Urinary bladder (tissue), 4 donors: ENCODE data around the gene FMNL2. TPM values are rescaled to one million over a fixed set of nuclear protein-coding genes. Genes with fewer than 3 reads are reported as not detected.

Experiments used
- DNase-seq: peaks from one replicate; pipeline ENCODE4 v3.0.0-alpha.2; 2015; ENCODE audit errors: extremely low spot score
- H3K27ac ChIP-seq: one replicate; pipeline ENCODE4 v1.5.1; 2013; ENCODE audit warnings: low read depth, mild to moderate bottlenecking, moderate library complexity
- H3K36me3 ChIP-seq: one replicate; pipeline ENCODE4 v1.6.1; 2013; ENCODE audit warnings: mild to moderate bottlenecking, moderate library complexity; ENCODE audit not compliant: insufficient read depth
- H3K4me1 ChIP-seq: one replicate; pipeline ENCODE4 v1.6.1; 2013; ENCODE audit warnings: mild to moderate bottlenecking, moderate library complexity; ENCODE audit not compliant: insufficient read depth
- H3K4me3 ChIP-seq: one replicate; pipeline ENCODE4 v1.5.1; 2013; ENCODE audit warnings: low read depth, low read length
- WGBS: extraction: QIAGEN DNeasy Blood & Tissue Kit; methylation state at CpG from one replicate; pipeline ENCODE4 v1.1.7; 2013; 5-methylcytosine and 5-hydroxymethylcytosine counted together
- polyA plus RNA-seq: library from polyadenylated mRNA; stranded (reverse); fragments of 200-250 nt; gene quantifications from one replicate; pipeline ENCODE4 v1.2.3, GENCODE V29; 2013
- total RNA-seq: library from RNA; depleted of rRNA; stranded (reverse); fragments of >200 nt; gene quantifications from one replicate; pipeline ENCODE4 v1.2.3, GENCODE V29; 2014
- donor health status: healthy with polysubstance abuse.
- donor health status: healthy.

FMNL2 gene
- total and polyA plus RNA-seq, 2 donors, result 27.7 to 77.6 TPM

GRCh38 chr2:152348388-152348787 is 13.4 kb downstream of the FMNL2 start:
- H3K36me3 ChIP-seq, result no peaks in the 10 kb centered on the region
- WGBS, result 49% methylated on average over 3 of the region's 3 CpGs
- no peaks in the 10 kb centered on the region for H3K4me1 ChIP-seq
- no peak overlapping the region for H3K27ac ChIP-seq
- no peak for DNase-seq
- H3K4me3 ChIP-seq, result no peak overlapping the region

- no peaks in the 10 kb centered on the region for H3K4me1 ChIP-seq
- no peak overlapping the region for H3K4me3 ChIP-seq
- WGBS, result 87% methylated on average over 1 of the region's 1 CpG
- no peak overlapping the region for H3K27ac ChIP-seq
- no peak for DNase-seq
- no peaks in the 10 kb centered on the region for H3K36me3 ChIP-seq
These were observed 14.4 kb downstream of the FMNL2 start for GRCh38 chr2:152349416-152349815.

GRCh38 chr2:152350155-152350679 is 15.2 kb downstream of the FMNL2 start:
- Histone ChIP-seq H3K4me3 (no peak overlapping the region), H3K36me3 (no peaks in the 10 kb centered on the region), H3K4me1 (no peaks in the 10 kb centered on the region), H3K27ac (no peak overlapping the region)
- WGBS, result 97% methylated on average over 5 of the region's 5 CpGs
- DNase-seq, result no peak

GRCh38 chr2:152352616-152353015 is 17.6 kb downstream of the FMNL2 start:
- Histone ChIP-seq H3K36me3 (no peaks in the 10 kb centered on the region), H3K27ac (no peak overlapping the region)
- DNase-seq, result no peak

GRCh38 chr2:152353364-152353763 is 18.4 kb downstream of the FMNL2 start:
- no peak for DNase-seq
- no peaks in the 10 kb centered on the region for H3K4me1 ChIP-seq
- no peak overlapping the region for H3K27ac ChIP-seq
- WGBS, result 97% methylated on average over 2 of the region's 2 CpGs
- no peak overlapping the region for H3K4me3 ChIP-seq
- H3K36me3 ChIP-seq, result no peaks in the 10 kb centered on the region

More at GRCh38 chr2:152352616-152353015, 17.6 kb downstream of the FMNL2 start:
- Histone ChIP-seq H3K4me3 (no peak overlapping the region), H3K4me1 (no peaks in the 10 kb centered on the region)

- no peak for DNase-seq
- H3K36me3 ChIP-seq, result no peaks in the 10 kb centered on the region
- 29% methylated on average over 4 of the region's 4 CpGs for WGBS
- no peak overlapping the region for H3K4me3 ChIP-seq
- H3K4me1 ChIP-seq, result no peaks in the 10 kb centered on the region
- H3K27ac ChIP-seq, result no peak overlapping the region
These were observed 19.2 kb downstream of the FMNL2 start for GRCh38 chr2:152354069-152354755.

GRCh38 chr2:152354909-152355308 is 19.9 kb downstream of the FMNL2 start:
- 32% methylated on average over 3 of the region's 3 CpGs for WGBS
- Histone ChIP-seq H3K4me3 (no peak overlapping the region), H3K4me1 (no peaks in the 10 kb centered on the region), H3K27ac (peak overlapping the region; percentile 73), H3K36me3 (no peaks in the 10 kb centered on the region)
- DNase-seq, result no peak

GRCh38 chr2:152355409-152355831 is 20.4 kb downstream of the FMNL2 start:
- 62% methylated on average over 2 of the region's 2 CpGs for WGBS
- no peak overlapping the region for H3K27ac ChIP-seq
- no peaks in the 10 kb centered on the region for H3K36me3 ChIP-seq
- H3K4me1 ChIP-seq, result no peaks in the 10 kb centered on the region
- no peak overlapping the region for H3K4me3 ChIP-seq
- DNase-seq, result no peak

- Histone ChIP-seq H3K4me1 (no peaks in the 10 kb centered on the region), H3K4me3 (no peak overlapping the region), H3K27ac (no peak overlapping the region), H3K36me3 (no peaks in the 10 kb centered on the region)
- DNase-seq, result no peak
- WGBS, result 72% methylated on average over 6 of the region's 6 CpGs
These were observed 24.8 kb downstream of the FMNL2 start for GRCh38 chr2:152359573-152360363.

- no peak for DNase-seq
- Histone ChIP-seq H3K36me3 (no peaks in the 10 kb centered on the region), H3K27ac (no peak overlapping the region), H3K4me3 (no peak overlapping the region), H3K4me1 (no peaks in the 10 kb centered on the region)
- whole genome bisulfite sequencing, result 68% methylated on average over 1 of the region's 1 CpG
These were observed 29.0 kb downstream of the FMNL2 start for GRCh38 chr2:152363936-152364335.

- no peak overlapping the region for H3K27ac ChIP-seq
- WGBS, result 72% methylated on average over 9 of the region's 9 CpGs
- H3K4me1 ChIP-seq, result peaks cover 2% of the 10 kb centered on the region
- DNase-seq, result no peak
- no peak overlapping the region for H3K4me3 ChIP-seq
- no peaks in the 10 kb centered on the region for H3K36me3 ChIP-seq
These were observed 32.8 kb downstream of the FMNL2 start for GRCh38 chr2:152367547-152368390.

GRCh38 chr2:152369176-152369860 is 34.3 kb downstream of the FMNL2 start:
- Histone ChIP-seq H3K4me3 (no peak overlapping the region), H3K36me3 (no peaks in the 10 kb centered on the region), H3K4me1 (peaks cover 2% of the 10 kb centered on the region), H3K27ac (no peak overlapping the region)
- 83% methylated on average over 5 of the region's 5 CpGs for WGBS
- DNase-seq, result no peak

- 75% methylated on average over 5 of the region's 5 CpGs for WGBS
- no peak for DNase-seq
These were observed 35.8 kb downstream of the FMNL2 start for GRCh38 chr2:152370783-152371182.

More at GRCh38 chr2:152370783-152371182, 35.8 kb downstream of the FMNL2 start:
- H3K4me1 ChIP-seq, result peaks cover 2% of the 10 kb centered on the region
- no peaks in the 10 kb centered on the region for H3K36me3 ChIP-seq
- H3K27ac ChIP-seq, result no peak overlapping the region
- H3K4me3 ChIP-seq, result no peak overlapping the region
